Inflammatory macrophage (primary cell): ENCODE data around the gene ENTPD6.
"Not testable (repeated sequence)": the region's sequence is repeated elsewhere in the genome, so short reads cannot be mapped to it uniquely, and the experiment has no call there.

Source experiments
- DNase-seq, 2 donors: peaks; one replicate each; pipeline ENCODE4 v3.0.0-alpha.2; 2020 to 2022

Gene ENTPD6

DNA sequence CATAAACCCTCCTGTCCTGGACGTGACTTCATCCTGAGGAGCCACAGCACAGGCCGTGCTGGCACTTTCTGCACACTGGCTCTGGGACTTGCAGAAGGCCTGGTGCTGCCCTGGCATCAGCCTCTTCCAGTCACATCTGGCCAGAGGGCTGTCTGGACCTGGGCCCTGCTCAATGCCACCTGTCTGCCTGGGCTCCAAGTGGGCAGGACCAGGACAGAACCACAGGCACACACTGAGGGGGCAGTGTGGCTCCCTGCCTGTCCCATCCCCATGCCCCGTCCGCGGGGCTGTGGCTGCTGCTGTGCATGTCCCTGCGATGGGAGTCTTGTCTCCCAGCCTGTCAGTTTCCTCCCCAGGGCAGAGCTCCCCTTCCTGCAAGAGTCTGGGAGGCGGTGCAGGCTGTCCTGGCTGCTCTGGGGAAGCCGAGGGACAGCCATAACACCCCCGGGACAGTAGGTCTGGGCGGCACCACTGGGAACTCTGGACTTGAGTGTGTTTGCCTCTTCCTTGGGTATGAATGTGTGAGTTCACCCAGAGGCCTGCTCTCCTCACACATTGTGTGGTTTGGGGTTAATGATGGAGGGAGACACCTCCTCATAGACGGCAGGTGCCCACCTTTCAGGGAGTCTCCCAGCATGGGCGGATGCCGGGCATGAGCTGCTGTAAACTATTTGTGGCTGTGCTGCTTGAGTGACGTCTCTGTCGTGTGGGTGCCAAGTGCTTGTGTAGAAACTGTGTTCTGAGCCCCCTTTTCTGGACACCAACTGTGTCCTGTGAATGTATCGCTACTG lies 30.3 kb downstream of the ENTPD6 start:
- DNase-seq = no peak

DNA sequence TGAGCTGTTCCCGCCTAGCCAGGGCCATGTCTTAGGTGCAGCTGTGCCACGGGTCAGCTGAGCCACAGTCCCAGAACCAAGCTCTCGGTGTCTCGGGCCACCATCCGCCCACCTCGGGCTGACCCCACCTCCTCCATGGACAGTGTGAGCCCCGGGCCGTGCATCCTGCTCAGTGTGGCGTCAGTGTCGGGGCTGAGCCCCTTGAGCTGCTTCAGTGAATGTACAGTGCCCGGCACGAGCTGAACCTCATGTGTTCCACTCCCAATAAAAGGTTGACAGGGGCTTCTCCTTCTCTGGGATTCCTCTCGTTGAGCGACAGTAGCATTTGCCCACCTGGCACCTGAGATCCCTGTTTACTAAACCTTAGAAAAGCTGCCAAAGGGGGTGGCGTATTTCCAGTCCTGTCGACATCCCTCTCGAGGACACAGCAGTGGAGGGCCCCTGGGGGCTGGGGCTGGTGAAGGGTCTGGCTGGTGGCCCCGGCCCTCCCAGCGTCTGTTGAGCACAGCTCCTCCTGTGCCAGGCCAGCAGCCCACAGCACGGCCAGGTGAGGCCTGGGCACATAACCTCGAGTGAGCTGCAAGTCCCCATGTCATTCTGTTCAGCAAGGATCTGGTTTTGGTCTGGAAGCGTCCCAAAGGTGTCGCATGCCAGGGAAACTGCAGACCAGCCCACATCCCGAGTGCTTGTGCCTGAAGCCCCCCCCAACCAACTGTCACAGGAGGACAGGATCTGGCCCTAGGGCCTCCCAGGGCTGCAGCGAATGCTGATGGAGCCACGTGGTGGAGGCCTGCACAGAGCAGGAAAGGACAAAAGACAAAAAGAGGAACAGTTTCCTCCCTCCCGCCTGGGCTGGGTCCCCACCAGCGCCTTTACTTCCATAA lies 31.2 kb downstream of the ENTPD6 start:
- peak; percentile 48 to 51 for DNase-seq

DNA sequence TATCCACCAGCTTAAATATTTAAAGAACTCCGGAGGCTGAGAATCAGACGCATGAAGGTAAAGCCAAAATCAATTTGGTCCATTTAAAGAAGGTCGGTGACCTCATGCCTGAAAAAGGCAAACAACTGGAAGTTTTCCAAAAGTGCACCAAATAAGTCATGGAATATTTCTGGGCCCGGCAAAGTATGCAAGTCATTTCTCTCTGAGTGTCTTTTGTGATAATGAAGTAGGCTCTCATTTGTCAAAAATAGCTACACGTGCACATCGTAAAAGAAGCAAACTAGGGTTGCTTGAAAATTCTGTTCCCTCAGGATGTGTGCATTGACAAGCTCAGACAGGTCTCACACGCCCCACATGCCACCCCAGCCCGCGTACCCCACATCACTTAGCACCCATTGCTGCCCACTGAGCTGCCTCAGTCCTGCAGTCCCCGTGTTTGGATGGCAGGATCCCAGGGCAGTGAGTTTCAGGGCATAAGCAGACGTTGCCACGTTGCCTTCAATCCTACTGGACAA lies 31.9 kb downstream of the ENTPD6 start:
- DNase-seq = no peak

DNA sequence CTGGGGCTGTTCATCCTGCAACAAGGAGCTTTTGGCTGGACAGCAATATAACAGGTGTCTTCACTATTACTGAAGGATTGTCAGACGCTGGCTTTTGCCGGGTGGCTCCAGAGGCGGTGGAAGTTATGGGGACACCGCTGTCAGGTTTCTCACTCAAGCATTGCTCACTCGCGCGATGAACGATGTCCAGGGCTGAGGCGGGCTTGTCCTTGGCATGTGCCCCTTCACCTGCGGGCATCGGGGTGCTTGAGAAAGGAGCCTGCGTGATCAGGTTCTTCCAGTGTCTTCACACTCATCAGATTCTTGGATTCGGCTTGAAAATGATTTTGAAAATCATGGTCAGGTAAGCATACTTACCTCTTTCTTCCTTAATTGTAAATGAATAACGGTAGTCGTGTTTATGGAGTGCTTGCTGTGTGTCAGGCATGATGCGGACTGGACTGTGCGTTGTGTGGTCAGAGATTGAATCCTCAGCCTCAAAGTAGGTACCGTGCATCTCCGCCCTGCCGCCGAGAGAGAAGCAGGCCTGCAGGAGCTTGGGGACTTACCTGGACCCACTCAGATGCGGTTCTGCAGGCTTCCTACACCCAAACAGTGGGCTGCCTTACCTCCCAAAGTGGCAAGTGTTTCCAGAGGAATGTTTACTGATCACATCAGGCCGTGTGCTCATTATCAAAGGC lies 34.1 kb downstream of the ENTPD6 start:
- DNase-seq = no peak

DNA sequence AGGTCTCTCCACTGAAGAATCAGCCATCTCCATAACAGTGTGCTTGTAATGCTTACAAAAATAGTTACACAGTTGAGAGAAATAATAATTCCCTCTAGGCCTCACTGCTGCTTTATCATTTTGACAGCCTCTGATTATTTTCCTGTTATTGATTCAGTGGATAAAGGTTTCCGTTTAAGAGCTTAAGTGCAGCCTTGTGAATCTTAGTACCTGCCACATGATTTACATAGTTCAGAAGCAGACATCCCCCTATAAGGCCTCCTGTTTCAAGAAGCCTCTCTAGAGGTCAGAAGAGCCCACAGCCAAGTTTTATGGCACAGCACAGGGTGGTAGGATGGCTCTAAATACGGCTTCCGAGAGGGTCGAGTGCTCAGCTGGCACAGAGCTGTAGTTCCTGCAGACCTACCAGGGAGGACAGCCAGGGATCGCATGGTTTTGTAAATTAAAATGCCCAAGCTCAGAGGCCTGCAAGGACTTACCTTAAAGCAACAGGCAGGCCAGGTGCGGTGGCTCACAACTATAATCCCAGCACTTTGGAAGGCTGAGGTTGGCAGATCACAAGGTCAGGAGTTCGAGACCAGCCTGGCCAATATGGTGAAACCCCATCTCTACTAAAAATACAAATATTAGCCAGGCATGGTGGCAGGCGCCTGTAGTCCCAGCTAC lies 34.8 kb downstream of the ENTPD6 start:
- no peak for DNase-seq

DNA sequence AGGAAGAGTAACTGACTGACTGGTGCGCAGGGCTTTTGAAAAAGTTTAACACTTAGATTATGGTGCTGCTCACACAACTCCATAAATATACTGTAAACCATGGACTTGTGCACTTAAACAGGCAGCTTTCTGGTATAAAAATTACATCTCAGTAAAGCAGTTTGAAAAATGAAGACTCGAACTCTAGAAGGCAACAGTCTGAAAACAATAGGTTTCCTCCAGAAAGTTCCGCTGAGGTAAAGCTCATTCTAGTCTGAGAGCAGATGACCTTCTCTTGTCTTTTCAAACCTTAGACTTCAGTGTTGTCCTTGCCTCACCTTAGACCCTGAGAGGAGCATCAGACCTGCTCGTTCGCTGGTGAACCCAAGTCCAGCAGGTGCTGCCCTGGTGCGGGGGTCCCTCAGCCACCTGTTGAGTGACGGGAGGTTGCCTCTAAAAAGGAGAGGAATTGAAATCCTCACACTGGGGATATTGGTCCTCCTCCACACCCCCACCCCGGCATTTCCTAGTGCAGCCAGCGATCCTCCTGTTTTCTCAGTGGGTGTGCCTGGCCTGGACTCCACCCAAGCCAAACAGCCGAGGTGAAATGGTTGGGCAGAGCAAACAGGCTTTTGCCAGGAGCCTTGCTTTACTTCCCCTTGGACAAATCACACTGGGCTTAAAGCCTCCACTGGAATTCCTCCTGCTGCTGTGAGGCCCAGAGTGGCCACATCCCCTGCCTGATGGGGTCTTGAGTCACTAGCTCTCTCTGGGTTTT lies 37.7 kb downstream of the ENTPD6 start:
- DNase-seq = peak in 1 of 2 donors; percentile 13

DNA sequence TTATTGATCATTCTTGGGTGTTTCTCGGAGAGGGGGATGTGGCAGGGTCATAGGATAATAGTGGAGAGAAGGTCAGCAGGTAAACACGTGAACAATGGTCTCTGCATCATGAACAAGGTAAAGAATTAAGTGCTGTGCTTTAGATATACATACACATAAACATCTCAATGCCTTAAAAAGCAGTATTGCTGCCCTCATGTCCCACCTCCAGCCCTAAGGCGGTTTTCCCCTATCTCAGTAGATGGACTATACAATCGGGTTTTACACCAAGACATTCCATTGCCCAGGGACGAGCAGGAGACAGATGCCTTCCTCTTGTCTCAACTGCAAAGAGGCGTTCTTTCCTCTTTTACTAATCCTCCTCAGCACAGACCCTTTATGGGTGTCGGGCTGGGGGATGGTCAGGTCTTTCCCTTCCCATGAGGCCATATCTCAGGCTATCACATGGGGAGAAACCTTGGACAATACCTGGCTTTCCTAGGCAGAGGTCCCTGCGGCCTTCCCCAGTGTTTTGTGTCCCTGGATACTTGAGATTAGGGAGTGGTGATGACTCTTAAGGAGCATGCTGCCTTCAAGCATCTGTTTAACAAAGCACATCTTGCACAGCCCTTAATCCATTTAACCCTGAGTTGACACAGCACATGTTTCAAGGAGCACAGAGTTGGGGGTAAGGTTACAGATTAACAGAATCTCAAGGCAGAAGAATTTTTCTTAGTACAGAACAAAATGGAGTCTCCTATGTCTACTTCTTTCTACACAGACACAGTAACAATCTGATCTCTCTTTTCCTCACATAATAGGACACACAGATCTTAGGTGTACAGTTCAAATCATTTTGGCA lies 38.7 kb downstream of the ENTPD6 start:
- DNase-seq = not testable (repeated sequence)

DNA sequence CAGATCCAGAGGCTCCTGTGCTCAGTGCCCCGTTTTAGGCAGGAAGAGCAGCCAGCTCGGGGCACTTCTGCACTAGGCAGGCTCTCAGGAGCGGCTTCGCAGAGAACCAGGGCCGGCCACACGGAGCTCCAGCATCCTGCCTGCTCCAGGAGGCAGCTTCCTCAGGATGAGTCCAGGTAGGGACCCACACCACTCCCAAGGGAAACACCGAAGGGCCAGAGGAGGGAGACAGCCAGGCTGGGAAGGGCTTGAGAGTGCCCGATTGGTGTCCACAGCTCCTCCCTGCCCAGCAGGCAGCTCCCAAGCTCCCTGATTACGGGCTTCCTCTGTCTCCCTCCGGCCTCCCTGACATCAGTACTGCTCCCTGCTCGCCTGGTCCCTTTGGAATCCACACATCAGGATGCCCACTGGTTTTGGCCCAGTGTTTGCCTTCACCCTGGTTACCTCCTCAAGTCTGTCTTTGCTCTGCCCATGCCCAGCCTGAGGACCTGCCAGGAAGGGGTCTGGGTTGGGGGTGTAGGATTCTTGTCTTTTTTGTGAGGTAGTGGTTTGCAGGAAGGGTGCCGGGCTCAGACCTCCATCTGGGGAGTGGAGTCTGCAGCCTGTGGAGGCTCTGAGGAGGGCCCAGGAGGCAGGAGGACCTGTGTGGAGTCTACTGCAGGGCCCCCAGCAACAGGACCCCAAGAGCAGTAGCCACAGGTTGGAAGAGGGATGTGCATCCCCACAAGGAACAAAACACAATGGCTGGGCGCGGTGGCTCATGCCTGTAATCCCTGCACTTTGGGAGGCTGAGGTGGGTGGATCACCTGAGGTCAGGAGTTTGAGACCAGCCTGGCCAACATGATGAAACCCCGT lies 41.2 kb downstream of the ENTPD6 start:
- DNase-seq = no peak

DNA sequence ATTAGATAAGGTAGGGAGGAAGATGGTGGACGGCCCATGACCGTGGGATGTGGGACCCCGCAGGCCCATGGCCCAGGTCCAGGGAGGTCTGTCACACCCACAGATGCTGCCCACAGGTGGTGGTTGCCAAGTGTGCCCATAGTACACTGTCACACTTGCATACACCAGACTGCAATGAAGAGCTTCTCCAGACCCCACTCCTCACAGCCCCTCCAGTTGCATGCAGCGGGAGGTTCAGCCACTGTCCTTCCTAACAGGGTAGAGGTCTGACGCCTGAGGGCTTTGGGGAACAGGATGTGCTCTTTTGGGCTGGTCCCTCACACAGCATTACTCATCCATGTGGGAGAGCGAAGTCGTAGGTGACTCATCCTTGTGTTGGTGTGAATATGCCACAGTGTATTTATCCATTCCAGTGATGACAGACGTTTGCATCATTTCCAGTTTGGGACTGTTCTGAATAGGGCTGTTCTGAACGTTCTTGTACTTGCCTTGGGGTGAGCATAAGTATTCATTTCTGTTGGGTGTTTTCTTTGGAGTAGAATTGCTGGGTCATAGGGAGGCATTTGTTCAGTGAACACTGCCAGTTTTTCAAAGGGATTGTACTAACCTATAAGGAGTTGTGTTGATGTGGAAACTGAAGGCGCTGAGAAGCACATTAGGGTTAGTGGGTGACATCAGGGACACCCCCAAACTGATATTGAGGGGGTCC lies 42.3 kb downstream of the ENTPD6 start:
- DNase-seq = peak; percentile 94 to 96

DNA sequence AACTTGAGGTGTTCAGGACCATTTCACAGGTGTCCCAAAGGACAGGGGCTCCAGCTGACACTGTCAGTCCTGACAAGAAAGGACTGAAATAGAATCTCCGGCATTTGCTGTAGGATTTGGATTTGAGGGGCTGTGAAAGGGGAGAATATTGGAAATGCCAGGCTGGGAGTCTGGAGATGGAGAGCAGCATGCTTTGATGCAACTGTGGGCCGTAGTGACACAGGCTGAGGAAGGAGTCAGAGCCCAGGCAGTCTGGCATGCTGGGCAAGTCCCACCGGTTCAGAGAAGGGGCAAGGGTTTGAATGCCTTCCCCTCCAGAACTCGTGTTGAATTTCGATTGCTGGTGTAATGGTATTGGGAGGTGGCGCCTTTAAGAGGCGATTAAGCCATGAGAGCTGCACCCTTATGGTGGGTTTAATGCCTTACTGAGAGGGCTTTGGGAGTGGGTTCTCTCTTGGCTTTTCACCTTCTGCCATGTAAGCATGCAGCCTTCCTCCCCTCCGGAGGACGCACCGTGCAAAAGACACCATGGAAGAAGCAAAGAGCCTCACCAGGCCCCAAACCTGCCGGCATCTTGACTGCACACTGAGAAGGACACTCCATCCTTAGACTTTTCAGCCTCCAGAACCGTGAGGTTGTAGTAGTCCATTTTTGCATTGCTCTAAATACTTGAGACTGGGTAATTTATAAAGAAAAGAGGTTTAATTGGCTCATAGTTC lies 43.0 kb downstream of the ENTPD6 start:
- peak in 1 of 2 donors; percentile 4 for DNase-seq

DNA sequence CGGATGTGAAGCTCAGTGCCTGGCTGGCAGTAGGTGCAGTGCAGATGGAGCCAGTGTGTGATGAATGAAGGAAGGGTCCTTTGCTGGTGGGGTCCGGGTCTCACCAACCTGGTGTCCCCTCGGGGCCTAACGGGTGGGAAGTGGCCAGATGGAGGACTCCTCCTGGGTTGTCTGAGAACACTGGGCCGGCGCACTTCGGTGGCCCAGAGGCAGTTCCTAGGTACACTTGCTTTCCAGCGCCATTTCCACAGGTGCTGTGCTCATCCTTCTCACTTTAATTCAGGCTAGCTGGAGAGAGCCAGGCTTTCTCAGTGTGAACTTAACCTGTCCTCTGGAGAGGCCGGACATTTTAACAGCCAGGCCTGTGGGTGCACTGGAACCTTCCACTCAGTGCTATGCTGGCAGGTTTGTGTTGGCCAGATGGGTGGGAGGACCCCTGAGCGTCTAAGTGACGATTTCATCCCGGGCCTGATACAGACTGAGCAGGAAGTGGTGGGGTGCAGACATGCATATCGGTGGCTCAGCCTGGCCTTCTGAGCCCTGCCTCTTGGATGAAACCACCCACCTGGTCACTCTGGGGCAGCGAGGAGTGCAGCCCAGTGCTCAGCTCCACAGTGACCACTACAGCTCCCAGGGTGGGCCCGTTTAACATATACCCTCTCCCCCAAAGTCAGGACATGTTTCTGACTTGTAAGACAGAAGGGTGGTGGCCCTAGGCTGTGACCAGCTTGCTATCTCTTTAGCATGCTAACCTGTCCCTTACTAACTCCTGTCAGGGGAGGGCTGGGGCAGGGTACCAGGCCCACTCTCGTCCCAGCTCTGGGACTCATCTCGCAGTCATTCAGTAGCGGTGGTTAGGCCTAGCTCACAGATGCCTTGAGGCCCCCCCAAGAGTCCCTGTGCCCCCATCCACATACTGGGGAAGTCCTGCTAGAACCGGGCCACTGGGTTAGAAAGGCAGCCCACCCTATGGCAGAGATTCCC lies 44.2 kb downstream of the ENTPD6 start:
- peak in 1 of 2 donors; percentile 27 for DNase-seq

DNA sequence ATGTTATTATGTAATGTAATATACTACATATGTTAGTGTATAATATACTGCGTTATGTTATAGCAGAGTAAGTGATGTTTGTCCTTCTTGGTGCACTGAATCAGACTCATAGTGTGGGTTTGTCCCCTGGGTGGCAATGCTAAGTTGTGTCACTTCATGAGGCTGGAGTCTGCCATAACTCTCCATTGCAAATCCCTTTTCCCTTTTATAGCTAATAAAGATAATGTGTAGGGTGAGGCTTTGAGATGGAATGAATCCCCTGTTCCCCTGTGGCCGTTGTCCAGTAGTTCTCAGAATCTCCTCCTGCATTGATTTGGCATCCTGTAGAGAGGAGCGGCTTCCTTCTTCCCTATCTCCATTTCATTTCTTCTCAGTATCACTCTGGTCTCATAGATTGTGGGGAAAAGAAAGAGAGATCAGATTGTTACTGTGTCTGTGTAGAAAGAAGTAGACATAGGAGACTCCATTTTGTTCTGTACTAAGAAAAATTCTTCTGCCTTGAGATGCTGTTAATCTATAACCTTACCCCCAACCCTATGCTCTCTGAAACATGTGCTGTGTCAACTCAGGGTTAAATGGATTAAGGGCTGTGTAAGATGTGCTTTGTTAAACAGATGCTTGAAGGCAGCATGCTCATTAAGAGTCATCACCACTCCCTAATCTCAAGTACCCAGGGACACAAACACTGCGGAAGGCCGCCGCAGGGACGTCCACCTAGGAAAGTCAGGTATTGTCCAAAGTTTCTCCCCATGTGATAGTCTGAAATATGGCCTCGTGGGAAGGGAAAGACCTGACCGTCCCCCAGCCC lies 45.5 kb downstream of the ENTPD6 start:
- not testable (repeated sequence) for DNase-seq

DNA sequence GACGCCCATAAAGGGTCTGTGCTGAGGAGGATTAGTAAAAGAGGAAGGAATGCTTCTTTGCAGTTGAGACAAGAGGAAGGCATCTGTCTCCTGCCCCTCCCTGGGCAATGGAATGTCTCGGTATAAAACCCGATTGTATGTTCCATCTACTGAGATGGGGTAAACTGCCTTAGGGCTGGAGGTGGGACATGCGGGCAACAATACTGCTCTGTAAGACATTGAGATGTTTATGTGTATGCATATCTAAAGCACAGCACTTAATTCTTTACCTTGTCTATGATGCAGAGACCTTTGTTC lies 46.1 kb downstream of the ENTPD6 start:
- DNase-seq = not testable (repeated sequence)

DNA sequence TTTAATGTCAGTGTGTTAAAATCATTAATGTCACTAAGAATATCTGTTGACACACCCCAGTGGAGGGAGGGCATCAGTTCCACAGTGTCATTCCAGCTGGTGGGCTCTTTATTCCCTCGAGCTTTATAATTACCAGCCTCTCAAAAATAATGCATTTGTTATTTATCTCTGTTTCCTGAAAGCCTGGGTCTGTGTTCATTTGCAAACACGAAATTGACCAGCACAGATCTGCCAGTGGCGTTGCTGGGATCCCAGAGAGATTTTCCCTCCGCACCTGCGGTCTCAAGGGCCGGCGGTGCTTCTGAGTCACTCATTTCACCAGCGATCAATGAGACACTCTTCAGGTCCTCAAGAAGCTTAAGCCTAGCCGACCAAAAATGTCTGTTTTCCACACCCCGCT lies 46.7 kb downstream of the ENTPD6 start:
- no peak for DNase-seq

DNA sequence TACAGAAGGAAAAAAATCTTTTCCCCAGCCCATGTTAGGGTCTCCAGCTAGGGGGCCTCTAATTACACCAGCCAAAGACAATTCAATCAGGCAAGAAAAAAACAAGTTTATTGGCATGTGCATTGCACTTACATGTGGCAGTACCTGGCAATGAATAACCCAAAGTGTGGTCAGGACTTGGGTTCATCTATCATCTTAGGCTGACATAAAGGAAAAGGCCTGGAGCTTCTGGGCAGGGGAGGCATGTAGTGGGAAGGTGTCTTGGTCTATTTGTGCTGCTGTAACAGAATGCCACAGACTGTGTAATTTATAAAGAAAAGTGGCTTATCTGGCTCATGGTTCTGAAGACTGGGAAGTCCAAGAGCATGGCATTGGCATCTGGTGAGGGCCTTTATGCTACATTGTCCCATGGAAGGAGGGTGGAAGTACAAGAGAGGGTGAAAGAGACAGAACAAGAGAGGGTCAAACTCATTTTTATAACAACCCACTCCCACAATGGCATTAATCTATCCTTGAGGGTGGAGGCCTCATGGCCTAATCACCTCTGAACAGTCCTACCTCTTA lies 48.0 kb downstream of the ENTPD6 start:
- DNase-seq = no peak

DNA sequence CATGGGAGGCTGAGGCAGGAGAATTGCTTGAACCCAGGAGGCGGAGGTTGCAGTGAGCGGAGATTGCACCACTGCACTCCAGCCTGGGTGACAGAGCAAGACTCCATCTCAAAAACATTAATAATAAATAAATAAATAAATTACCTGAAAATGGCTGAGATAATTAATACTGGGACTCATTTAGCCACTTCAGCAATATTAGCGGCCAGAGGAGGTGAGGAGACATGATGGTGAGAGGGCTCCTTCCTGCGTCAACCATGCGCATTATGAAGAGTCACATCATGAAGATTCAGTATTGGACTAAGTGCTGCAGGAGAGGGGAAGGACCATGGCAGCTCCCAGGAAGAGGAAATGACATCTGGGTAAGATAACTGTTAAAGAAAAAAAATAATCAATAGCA lies 49.5 kb downstream of the ENTPD6 start:
- DNase-seq = no peak
